ENCODE measurements around the gene MGAT5.

DNA sequence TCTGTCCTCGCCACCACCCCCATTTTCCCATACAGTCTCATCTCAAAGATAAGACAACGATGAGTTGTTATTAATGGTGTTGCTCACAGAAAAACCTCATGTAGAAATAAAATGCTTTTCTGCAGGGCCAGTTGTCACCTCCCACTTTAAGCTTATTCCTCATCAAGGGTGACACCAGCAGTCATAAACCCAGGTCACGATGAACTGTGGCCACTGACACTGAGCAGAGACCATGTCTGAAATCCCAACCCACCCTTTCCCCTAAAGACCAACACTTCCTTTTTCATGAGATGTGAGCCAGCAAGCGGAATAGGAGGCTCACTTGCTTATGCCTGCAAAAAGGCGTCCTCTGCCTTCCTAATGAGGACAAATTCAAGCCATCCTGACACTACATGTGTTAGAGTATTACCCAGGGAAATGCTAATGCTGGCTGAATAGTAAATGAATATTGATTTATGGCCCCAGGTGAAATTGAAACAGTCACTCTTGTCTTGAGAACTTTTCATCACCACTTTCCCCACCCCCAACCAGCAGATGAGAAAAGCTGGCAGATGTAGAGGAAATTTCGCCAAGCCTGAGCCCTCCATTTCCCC, 228.4 kb downstream of the MGAT5 start:
- no peak for TF ChIP-seq ZFP30 (CRISPR knock-in tag; IDR thresholded peaks at IDR 0.05)
- TF ChIP-seq, protein P1, sequence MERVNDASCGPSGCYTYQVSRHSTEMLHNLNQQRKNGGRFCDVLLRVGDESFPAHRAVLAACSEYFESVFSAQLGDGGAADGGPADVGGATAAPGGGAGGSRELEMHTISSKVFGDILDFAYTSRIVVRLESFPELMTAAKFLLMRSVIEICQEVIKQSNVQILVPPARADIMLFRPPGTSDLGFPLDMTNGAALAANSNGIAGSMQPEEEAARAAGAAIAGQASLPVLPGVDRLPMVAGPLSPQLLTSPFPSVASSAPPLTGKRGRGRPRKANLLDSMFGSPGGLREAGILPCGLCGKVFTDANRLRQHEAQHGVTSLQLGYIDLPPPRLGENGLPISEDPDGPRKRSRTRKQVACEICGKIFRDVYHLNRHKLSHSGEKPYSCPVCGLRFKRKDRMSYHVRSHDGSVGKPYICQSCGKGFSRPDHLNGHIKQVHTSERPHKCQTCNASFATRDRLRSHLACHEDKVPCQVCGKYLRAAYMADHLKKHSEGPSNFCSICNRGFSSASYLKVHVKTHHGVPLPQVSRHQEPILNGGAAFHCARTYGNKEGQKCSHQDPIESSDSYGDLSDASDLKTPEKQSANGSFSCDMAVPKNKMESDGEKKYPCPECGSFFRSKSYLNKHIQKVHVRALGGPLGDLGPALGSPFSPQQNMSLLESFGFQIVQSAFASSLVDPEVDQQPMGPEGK (CRISPR knock-in tag; IDR thresholded peaks at IDR 0.05; ENCODE audit: borderline replicate concordance): no peak
- no peak for TF ChIP-seq PPARA (CRISPR knock-in tag; IDR thresholded peaks at IDR 0.05; ENCODE audit: borderline replicate concordance)
- TF ChIP-seq RARB (CRISPR knock-in tag; IDR thresholded peaks at IDR 0.05): no peak
- no peak for TF ChIP-seq ZC3H10 (CRISPR knock-in tag; IDR thresholded peaks at IDR 0.05)
- TF ChIP-seq TOX (CRISPR knock-in tag; IDR thresholded peaks at IDR 0.05; ENCODE audit: borderline replicate concordance): no peak
- no peak for TF ChIP-seq ESRRG (CRISPR knock-in tag; IDR thresholded peaks at IDR 0.05)
- TF ChIP-seq SNAI2 (CRISPR knock-in tag; IDR thresholded peaks at IDR 0.05): no peak
- TF ChIP-seq ZNF565 (CRISPR knock-in tag; conservative IDR thresholded peaks at IDR 0.05; ENCODE audit: low read depth): no peak
- no peak for TF ChIP-seq ZFP3 (CRISPR knock-in tag; IDR thresholded peaks at IDR 0.05)
